A549 treated with Hydrocortisone at 1 μM for 4 hours (cell line): ENCODE data around the gene SMOC1. TPM values are rescaled to one million over a fixed set of nuclear protein-coding genes. Genes with fewer than 3 reads are reported as not detected.

Source experiments
- total RNA-seq: library from RNA; stranded (reverse); fragments of 200-300 nt; extraction: Qiagen RNA extraction; gene quantifications from 5 replicates; pipeline ENCODE4 v1.2.3, GENCODE V29; 2022

SMOC1 gene
- total RNA-seq: 15.9 to 22.4 TPM (median 17.8 TPM) in 5 replicates

DNA sequence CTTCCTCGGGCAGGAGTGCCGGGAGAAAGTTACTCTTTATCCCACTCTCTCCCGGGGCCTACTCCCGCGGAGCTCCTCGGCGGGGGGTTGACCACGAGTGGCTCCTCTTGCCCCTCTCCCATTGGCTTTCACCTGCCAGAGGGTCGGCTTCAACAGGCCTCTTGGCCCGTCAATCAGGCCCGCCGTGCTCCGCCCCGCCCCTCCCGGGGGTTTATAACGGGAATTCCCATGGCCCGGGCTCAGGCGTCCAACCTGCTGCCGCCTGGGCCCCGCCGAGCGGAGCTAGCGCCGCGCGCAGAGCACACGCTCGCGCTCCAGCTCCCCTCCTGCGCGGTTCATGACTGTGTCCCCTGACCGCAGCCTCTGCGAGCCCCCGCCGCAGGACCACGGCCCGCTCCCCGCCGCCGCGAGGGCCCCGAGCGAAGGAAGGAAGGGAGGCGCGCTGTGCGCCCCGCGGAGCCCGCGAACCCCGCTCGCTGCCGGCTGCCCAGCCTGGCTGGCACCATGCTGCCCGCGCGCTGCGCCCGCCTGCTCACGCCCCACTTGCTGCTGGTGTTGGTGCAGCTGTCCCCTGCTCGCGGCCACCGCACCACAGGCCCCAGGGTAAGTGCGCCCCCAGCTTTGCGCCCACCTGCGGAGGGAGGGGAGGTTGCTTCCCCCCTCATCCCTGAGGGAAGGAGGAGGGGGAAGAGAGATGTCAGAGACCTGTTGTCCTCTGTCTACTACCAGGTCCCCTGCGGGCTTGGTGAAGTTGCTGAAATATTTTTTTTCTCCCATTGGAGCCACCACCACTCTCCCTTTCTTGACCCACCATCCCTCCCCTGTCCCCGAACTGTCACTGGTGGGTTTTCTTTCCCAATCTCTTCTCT lies at the start of gene SMOC1:
Gene SMOC1 (plus strand): TSS at position 242 of the 869 bp plus-strand sequence. CDS start 263 bp downstream, at position 505.

Other genes with a start within 250 kb of the SMOC1 start
- gene SRSF5, start 112.3 kb upstream of the SMOC1 start, total RNA-seq: 204 to 332 TPM (median 242 TPM) in 5 replicates
- not detected in 5 replicates for gene SLC10A1, start 82.2 kb upstream of the SMOC1 start, total RNA-seq